Adrenal gland (tissue), 19 donors: Measurements from ENCODE around the gene L3MBTL3. TPM values are rescaled to one million over a fixed set of nuclear protein-coding genes. Genes with fewer than 3 reads are reported as not detected.

Experiments used
- DNase-seq, 7 donors: peaks; one replicate each; pipeline ENCODE4 v3.0.0-alpha.2; 2019 to 2020
- H3K27ac ChIP-seq, 5 donors: fragments of 200-600 bp; sonication (generic) in 4 of 5; 1 replicate in 3 of 5; 2 replicates in 2 of 5; pipeline versions ENCODE4 v1.5.1 to v1.8.0; 2016 to 2020; ENCODE audit warnings: mild to moderate bottlenecking in 1 of 5
- H3K27me3 ChIP-seq: fragments of 200-600 bp; 2 replicates; pipeline ENCODE4 v1.8.0; 2021
- H3K36me3 ChIP-seq, 2 donors: fragments of 200-600 bp; replicated peaks in 1 of 2; 1 replicate in 1 of 2; 2 replicates in 1 of 2; pipeline versions ENCODE4 v1.5.1 to v1.8.0; 2018 to 2022
- H3K4me1 ChIP-seq, 2 donors: fragments of 200-600 bp; replicated peaks in 1 of 2; 1 replicate in 1 of 2; 2 replicates in 1 of 2; pipeline versions ENCODE4 v1.5.1 to v1.8.0; 2018 to 2021
- H3K4me3 ChIP-seq, 4 donors: fragments of 200-600 bp; sonication (generic) in 3 of 4; one replicate each; pipeline ENCODE4 v1.5.1; 2016 to 2018
- H3K9me3 ChIP-seq, 3 donors: fragments of 200-600 bp; sonication (generic) in 1 of 3; replicated peaks in 1 of 3; 1 replicate in 2 of 3; 2 replicates in 1 of 3; pipeline versions ENCODE4 v1.5.1 to v1.8.0; 2016 to 2021
- CTCF ChIP-seq, 6 experiments: fragments of 450-650 bp in 4 of 6; fragments of 200-600 bp in 2 of 6; sonication (generic) in 1 of 6; IDR thresholded peaks; 1 replicate in 5 of 6; 2 replicates in 1 of 6; pipeline versions ENCODE4 v1.5.1 to v1.8.0; 2016 to 2021; ENCODE audit warnings: antibody characterized with exemption in 6 of 6, mild to moderate bottlenecking in 2 of 6, moderate library complexity in 1 of 6
- POLR2A ChIP-seq, 2 donors: fragments of 450-650 bp; IDR thresholded peaks; one replicate each; pipeline ENCODE4 v1.6.1; 2017; ENCODE audit warnings: antibody characterized with exemption in 2 of 2, mild to moderate bottlenecking in 2 of 2, moderate library complexity in 1 of 2
- WGBS, 4 donors: extraction: QIAGEN DNeasy Blood & Tissue Kit in 2 of 4; methylation state at CpG; one replicate each; pipeline versions ENCODE4 v1.1.5 to v1.1.7; 2013 to 2017; 5-methylcytosine and 5-hydroxymethylcytosine counted together
- intact Hi-C, 2 donors: fragments of 100-400 bp; cut with DNase I; formaldehyde crosslinking; loops; one replicate each; pipeline versions ENCODE4 v1.14.1 to v1.15.0; 2022 to 2023
- long read RNA-seq, 10 donors: library from polyadenylated mRNA in 3 of 10; unstranded in 2 of 10; stranded (forward) in 1 of 10; transcript quantifications; one replicate each; pipeline ENCODE4 v2.0.0 and lab custom pipeline, GENCODE V29; 2021 to 2026
- polyA plus RNA-seq, 3 donors: library from polyadenylated mRNA; stranded (reverse); fragments of 200-250 nt in 2 of 3; fragments of 350-450 nt in 1 of 3; fragmentation: Illumina TruSeq in 1 of 3; extraction: RNeasy Lipid Tissue Mini Kit (QIAGEN cat#74804) in 1 of 3; gene quantifications; one replicate each; pipeline ENCODE4 v1.2.3, GENCODE V29; 2013 to 2014
- total RNA-seq, 9 donors: library from RNA; depleted of rRNA in 4 of 9; stranded (reverse); fragments of >200 nt in 4 of 9; fragments of 120-200 nt in 1 of 9; fragmentation: NEBNext Ultra II Directional in 1 of 9; extraction: Animal tissue kit (Norgen Biotek cat#: 25700) in 1 of 9; gene quantifications; one replicate each; pipeline versions ENCODE4 v1.1.0 to v1.2.4, GENCODE V29; 2013 to 2023
- donor health status: healthy with polysubstance abuse.
- donor health status: Bipolar disorder and iron deficiency.
- donor health status: DM: yes; HTN: yes; CAD: no.
- donor health status: DM: no; HTN: no; CAD: no.
- donor health status: DM: no; HTN: no; CAD: no.
- donor health status: DM: yes; HTN: yes; CAD: no.

L3MBTL3 gene
- 10 to 100 TPM; 13.8 to 32.5 (median 19.9) TPM for total RNA-seq
- 10 to 100 TPM in 2 of 3 donors, 1 to 10 TPM in 1; 7.2 to 15.7 (median 13.9) TPM for polyA plus RNA-seq
- long read RNA-seq, donor 1, full-length matches to known transcripts = 1 of 1 reads
- long read RNA-seq, donor 1, partial matches to known transcripts = 0 of 1 reads
- long read RNA-seq, donor 1, other reads (novel, unspliced or antisense) = 0 of 1 reads
- long read RNA-seq, donor 2 = 0 reads
- long read RNA-seq, donor 3, partial matches to known transcripts = 5 of 5 reads
- long read RNA-seq, donor 3, other reads (novel, unspliced or antisense) = 0 of 5 reads
- long read RNA-seq, donor 4, partial matches to known transcripts = 2 of 3 reads
- long read RNA-seq, donor 4, other reads (novel, unspliced or antisense) = 1 of 3 reads
- long read RNA-seq, donor 5, full-length matches to known transcripts = 5 of 15 reads
- long read RNA-seq, donor 5, partial matches to known transcripts = 5 of 15 reads
- long read RNA-seq, donor 5, other reads (novel, unspliced or antisense) = 5 of 15 reads
- long read RNA-seq, donor 6, partial matches to known transcripts = 1 of 2 reads
- long read RNA-seq, donor 6, other reads (novel, unspliced or antisense) = 0 of 2 reads
- long read RNA-seq, donor 7 = 0 reads
- long read RNA-seq, donor 8, partial matches to known transcripts = 0 of 2 reads
- long read RNA-seq, donor 8, other reads (novel, unspliced or antisense) = 0 of 2 reads
- long read RNA-seq, donor 9 = 0 reads
- long read RNA-seq, donor 10 = 0 reads

- WGBS, 4 donors = 0 to 1% (median 0%) methylated on average over 27 of the region's 27 CpGs
- Histone ChIP-seq H3K27me3 (no peaks in the 10 kb centered on the region), H3K4me3 (peak within 1 kb of the TSS; percentile 86 to 98 (median 94)), H3K9me3 (no peaks in the 10 kb centered on the region), H3K4me1 (peaks cover 0 to 15% of the 10 kb centered on the region in 2 donors), H3K27ac (peak within 1 kb of the TSS; percentile 83 to 96 (median 89)), H3K36me3 (no peaks in the 10 kb centered on the region)
- intact Hi-C loops = loop anchor here in 1 of 2 donors (10.0 kb wide), 1 partner anchor 414 kb away; no protein-coding TSS in a partner anchor
- peak; percentile 90 to 94 (median 92) for DNase-seq
- no peak for TF ChIP-seq CTCF (IDR thresholded peaks at IDR 0.05)
- TF ChIP-seq POLR2A (IDR thresholded peaks at IDR 0.05) = peak in 1 of 2 donors; percentile 84
Observed at GRCh38 chr6:130018292-130018743, at the start of gene L3MBTL3. L3MBTL3 (plus strand) TSS chr6:130018581; CDS start chr6:130042700, 24,119 bp downstream.

- 66 to 86% (median 73%) methylated on average over 2 of the region's 2 CpGs for WGBS, 4 donors
- intact Hi-C loops = no loop called here
Observed at GRCh38 chr6:129969064-129969463, 49.3 kb upstream of the L3MBTL3 start.

GRCh38 chr6:129976110-129976509 is 42.3 kb upstream of the L3MBTL3 start:
- no peak for DNase-seq
- WGBS, 4 donors = 89 to 96% (median 95%) methylated on average over 4 of the region's 4 CpGs
- no peaks in the 10 kb centered on the region for H3K9me3 ChIP-seq
- no peak overlapping the region for H3K27ac ChIP-seq
- H3K4me1 ChIP-seq = no peaks in the 10 kb centered on the region
- TF ChIP-seq CTCF (IDR thresholded peaks at IDR 0.05) (no peak), POLR2A (IDR thresholded peaks at IDR 0.05) (no peak)
- no peaks in the 10 kb centered on the region for H3K27me3 ChIP-seq
- no peak overlapping the region for H3K4me3 ChIP-seq
- intact Hi-C loops = no loop called here
- no peaks in the 10 kb centered on the region for H3K36me3 ChIP-seq

More at GRCh38 chr6:129969064-129969463, 49.3 kb upstream of the L3MBTL3 start:
- Histone ChIP-seq H3K27me3 (peaks cover 8% of the 10 kb centered on the region), H3K36me3 (no peaks in the 10 kb centered on the region), H3K9me3 (no peaks in the 10 kb centered on the region), H3K4me1 (no peaks in the 10 kb centered on the region), H3K4me3 (no peak overlapping the region), H3K27ac (no peak overlapping the region)
- TF ChIP-seq CTCF (IDR thresholded peaks at IDR 0.05) (no peak), POLR2A (IDR thresholded peaks at IDR 0.05) (no peak)
- no peak for DNase-seq
